ES-I3 (cell line): ENCODE measurements around the gene PCIF1.

Source experiments
- H3K36me3 ChIP-seq: 2 replicates; pipeline ENCODE4 v1.6.1; 2013; ENCODE audit warnings: mild to moderate bottlenecking, low read length, control low read depth, moderate library complexity; ENCODE audit not compliant: insufficient read depth
- H3K4me1 ChIP-seq: 2 replicates; pipeline ENCODE4 v1.6.1; 2013; ENCODE audit warnings: mild to moderate bottlenecking, control low read depth, low read length; ENCODE audit not compliant: insufficient read depth
- H3K9ac ChIP-seq: 2 replicates; pipeline ENCODE4 v1.6.1; 2013; ENCODE audit warnings: low read depth, mild to moderate bottlenecking, low read length, moderate library complexity
- H3K9me3 ChIP-seq: 2 replicates; pipeline ENCODE4 v1.6.1; 2013; ENCODE audit warnings: mild to moderate bottlenecking, low read length, moderate library complexity; ENCODE audit not compliant: control insufficient read depth, insufficient read depth

Gene PCIF1

DNA sequence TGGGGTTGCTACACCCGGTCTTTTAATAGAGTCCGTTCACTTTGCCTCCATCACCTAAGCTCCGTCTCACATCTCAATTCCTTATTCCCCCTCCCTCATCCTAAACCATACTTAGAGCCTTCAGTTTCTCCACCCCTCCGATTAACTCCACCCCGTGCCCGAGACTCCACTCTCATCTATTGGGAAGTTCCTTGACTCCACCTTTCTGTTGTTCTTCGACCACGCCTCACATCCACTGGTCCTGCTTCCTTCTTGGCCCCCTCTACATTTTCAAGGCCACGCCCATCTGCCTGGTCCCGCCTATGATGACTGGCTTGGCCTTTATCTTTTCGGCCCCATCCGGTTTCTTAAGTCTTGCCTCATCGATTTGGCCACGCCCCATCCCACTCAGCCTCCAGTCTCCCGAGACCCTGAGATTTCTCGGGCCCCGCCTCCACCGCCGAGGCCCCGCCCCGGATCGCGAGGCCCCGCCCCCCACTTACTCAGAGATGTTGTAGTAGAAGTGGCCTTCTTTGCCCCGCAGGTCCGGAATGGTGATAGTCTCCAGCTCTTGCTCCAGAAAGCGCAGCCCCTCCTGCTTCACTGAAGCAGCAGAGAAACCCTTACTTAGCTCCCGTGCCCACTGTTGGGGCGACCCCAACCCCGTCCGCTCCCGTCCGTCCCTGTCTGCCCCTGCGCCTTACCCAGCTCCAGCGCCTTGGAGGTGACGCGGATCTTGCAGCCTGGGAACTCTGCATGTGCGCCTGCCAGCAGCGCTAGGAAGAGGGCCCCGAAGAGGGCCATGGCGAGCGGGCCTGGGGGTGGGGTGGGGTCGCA, 23.6 kb upstream of the PCIF1 start:
- H3K4me1 ChIP-seq = no peaks in the 10 kb centered on the region; the same call in 1 of the 2 replicates

DNA sequence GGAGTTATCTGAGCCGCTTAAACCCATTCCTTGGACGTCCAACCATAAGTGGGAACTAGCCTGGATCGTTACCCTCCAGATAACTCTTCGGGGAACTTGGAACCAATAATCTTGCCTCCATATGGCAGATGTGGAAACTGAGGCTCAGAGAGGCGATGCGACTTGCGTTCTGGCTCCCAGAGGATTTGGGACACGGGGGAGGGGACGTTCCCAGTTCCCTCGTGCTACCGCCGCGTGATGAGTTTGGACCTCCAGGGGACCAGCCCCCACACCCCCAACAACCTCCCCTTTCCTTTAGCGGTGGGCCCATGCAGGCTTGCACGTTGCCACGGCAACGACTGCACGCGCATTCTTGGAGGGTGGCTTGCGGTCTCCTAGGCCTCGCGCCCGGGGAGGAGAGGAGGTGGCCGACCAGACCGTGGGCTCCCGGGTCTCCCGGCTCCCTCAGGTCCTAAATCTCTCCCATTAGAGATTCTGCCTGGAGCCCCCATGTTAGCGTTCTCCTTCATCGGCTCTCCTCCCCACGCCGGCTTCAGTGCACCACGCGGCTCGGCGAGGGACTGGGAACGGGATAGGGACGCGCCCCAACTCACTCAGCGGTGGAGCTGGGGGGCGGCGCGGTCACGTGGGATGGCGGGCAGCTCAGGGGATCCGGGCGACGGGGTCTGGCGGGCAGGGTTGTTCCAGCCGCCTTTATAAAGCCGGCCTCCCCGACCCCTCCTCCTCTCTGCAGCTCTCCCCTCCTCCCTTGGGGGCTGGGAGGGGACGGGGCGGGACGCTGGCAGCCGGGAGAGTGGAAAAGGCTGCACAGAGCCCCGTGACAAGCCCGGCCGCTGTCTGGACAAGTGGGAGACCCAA, 22.8 kb upstream of the PCIF1 start, which contains the start of gene PLTP:
PLTP (minus strand) TSS at position 670 of the 858 bp plus-strand sequence. CDS start 703 bp downstream, outside the sequence.
- H3K9ac ChIP-seq = peak within 1 kb of the TSS; percentile 73
- peaks cover 3% of the 10 kb centered on the region for H3K36me3 ChIP-seq

More for the DNA sequence above, 23.6 kb upstream of the PCIF1 start:
- H3K36me3 ChIP-seq = peaks cover 3% of the 10 kb centered on the region
- H3K9me3 ChIP-seq = no peaks in the 10 kb centered on the region
- peak overlapping the region; percentile 73 for H3K9ac ChIP-seq

DNA sequence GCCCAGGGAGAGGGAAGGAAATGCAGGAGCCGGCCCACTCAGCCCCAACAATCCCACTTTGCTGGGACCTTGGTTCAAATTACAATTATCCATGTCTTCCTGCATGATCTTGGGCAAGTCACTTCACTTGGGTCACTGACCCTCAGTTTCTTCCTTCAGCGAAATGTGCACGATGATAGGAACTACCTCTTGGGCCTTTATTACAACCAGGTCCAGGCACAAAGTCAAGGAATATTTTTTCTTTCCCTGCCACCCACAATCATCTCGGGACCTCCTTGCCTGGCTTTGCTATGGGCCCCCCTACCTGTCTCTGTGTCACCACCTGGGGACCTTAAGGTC, 22.2 kb upstream of the PCIF1 start:
- H3K9ac ChIP-seq = peak overlapping the region; percentile 73; the same call in 1 of the 2 replicates
- H3K36me3 ChIP-seq = peaks cover 3% of the 10 kb centered on the region
- no peaks in the 10 kb centered on the region; the same call in 1 of the 2 replicates for H3K4me1 ChIP-seq
- no peaks in the 10 kb centered on the region for H3K9me3 ChIP-seq

More for the DNA sequence above, 22.8 kb upstream of the PCIF1 start, which contains the start of gene PLTP:
- Histone ChIP-seq H3K4me1 (no peaks in the 10 kb centered on the region; the same call in 1 of the 2 replicates), H3K9me3 (no peaks in the 10 kb centered on the region)

GRCh38 chr20:45913116-45913515, 21.4 kb upstream of the PCIF1 start:
- peaks cover 3% of the 10 kb centered on the region for H3K36me3 ChIP-seq
- no peaks in the 10 kb centered on the region for H3K9me3 ChIP-seq
- no peaks in the 10 kb centered on the region; the same call in 1 of the 2 replicates for H3K4me1 ChIP-seq
- no peak overlapping the region for H3K9ac ChIP-seq

- H3K4me1 ChIP-seq = peaks cover 4% of the 10 kb centered on the region; the same call in 1 of the 2 replicates
- no peaks in the 10 kb centered on the region for H3K9me3 ChIP-seq
- H3K9ac ChIP-seq = no peak overlapping the region
- H3K36me3 ChIP-seq = no peaks in the 10 kb centered on the region
Measured at GRCh38 chr20:45917790-45918141, 16.7 kb upstream of the PCIF1 start.

DNA sequence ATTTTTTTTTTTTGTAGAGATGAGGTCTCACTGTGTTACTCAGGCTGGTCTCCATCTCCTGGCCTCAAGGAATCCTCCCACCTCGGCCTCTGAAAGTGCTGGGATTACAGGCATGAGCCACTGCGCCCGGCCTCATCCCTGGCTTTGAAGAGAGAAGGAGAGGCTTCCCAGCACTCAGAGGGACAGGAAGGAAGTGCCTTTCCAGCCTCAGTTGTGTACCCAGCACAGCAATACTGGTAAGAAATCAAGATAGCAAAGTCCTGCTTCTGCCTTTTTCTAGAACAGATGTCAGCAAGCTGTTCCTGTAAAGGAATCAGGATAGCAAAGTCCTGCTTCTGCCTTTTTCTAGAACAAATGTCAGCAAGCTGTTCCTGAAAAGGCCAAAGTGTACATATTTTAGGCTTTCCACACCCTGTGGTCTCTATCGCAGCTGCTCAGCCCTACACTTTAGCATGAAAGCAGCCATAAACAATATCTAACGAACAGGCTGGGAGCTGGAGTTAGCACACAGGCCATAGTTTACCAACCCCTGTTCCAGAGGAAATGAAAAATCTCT, 16.2 kb upstream of the PCIF1 start:
- Histone ChIP-seq H3K36me3 (no peaks in the 10 kb centered on the region), H3K9me3 (no peaks in the 10 kb centered on the region), H3K9ac (no peak overlapping the region), H3K4me1 (peaks cover 4% of the 10 kb centered on the region; the same call in 1 of the 2 replicates)

GRCh38 chr20:45918779-45919537, 15.5 kb upstream of the PCIF1 start:
- H3K9ac ChIP-seq = no peak overlapping the region
- no peaks in the 10 kb centered on the region for H3K36me3 ChIP-seq
- no peaks in the 10 kb centered on the region for H3K9me3 ChIP-seq
- peaks cover 4% of the 10 kb centered on the region; the same call in 1 of the 2 replicates for H3K4me1 ChIP-seq

DNA sequence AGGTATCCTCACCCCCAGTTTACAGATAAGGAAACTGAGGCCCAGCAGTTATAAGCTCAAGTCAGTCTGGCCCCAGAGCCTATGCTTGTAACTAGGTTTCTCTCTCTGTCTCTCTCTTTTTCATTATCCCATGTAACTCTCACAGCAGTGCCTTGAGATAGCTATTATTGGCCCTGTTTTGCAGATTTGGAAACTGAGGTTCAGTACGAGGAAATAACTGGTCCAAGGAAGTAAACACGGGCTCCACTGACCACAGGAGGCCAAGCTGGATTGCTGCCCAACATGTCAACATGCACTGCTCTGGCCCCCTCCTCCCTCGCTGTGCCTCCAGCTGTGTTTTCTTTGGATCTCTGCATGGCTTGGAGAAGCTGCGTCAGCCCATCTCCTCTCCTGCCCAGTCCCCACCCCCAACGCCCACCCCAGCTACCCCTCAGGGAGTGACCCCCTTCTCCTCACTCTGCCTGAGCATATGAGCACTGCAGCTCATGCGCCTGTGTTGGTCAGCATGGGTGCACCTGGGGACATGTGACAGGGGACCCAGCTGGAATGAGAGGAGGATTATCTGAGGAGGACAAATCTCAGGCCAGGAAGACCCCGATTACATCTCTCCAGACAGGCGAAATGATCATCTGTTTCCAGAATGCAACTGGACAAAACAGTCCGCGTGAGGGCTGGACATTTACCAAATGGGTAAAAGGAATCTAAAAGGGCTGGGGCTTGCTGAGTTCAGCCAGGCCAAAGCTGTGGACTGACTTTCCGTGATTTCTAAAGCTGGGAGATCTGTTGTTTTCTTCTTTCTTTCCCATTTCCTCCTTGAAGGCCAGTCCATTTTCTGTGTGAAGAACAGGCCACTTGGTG, 14.7 kb upstream of the PCIF1 start:
- no peak overlapping the region for H3K9ac ChIP-seq
- no peaks in the 10 kb centered on the region for H3K9me3 ChIP-seq
- H3K4me1 ChIP-seq = peaks cover 4% of the 10 kb centered on the region; the same call in 1 of the 2 replicates
- no peaks in the 10 kb centered on the region for H3K36me3 ChIP-seq

GRCh38 chr20:45920462-45921336, 13.8 kb upstream of the PCIF1 start:
- H3K36me3 ChIP-seq = no peaks in the 10 kb centered on the region
- peaks cover 4% of the 10 kb centered on the region; the same call in 1 of the 2 replicates for H3K4me1 ChIP-seq
- no peaks in the 10 kb centered on the region for H3K9me3 ChIP-seq
- H3K9ac ChIP-seq = no peak overlapping the region

DNA sequence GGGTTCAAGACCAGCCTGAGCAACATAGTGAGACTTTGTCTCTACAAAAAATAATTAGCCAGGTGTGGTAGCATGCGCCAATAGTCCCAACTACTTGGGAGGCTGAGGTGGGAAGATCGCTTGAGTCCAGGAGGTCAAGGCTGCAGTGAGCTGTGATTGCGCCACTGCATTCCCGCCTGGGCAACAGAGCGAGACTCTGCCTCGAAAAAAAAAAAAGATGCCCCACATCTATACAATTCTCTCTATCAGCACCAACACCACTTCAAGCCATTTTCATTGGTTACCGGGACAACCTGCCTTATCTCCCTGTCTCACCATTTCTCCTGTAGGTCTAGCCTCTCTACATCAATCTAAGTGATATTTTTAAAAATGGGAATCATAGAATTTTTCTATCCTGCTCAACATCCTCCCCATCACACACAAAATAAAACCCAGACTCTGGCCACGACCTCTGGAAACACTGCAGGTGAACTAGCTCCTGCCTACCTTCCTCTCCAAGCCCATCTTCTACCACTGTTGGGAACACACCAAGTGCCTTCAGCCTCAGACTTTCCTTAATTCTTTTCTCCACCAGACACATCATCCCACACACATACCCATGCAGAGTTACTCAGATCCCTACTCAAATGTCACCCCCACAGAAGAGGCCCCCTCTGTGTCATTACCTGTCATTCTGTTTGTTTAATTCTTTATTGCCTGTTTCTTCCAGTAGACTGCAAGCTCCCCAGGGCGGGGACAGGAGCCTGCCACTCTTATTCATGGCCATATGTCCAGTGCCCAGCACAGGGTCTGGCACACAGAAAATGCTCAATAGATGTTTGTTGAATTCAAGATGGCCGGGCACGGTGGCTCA, 12.9 kb upstream of the PCIF1 start:
- peaks cover 4% of the 10 kb centered on the region; the same call in 1 of the 2 replicates for H3K4me1 ChIP-seq
- no peaks in the 10 kb centered on the region for H3K36me3 ChIP-seq
- H3K9me3 ChIP-seq = no peaks in the 10 kb centered on the region
- no peak overlapping the region for H3K9ac ChIP-seq

DNA sequence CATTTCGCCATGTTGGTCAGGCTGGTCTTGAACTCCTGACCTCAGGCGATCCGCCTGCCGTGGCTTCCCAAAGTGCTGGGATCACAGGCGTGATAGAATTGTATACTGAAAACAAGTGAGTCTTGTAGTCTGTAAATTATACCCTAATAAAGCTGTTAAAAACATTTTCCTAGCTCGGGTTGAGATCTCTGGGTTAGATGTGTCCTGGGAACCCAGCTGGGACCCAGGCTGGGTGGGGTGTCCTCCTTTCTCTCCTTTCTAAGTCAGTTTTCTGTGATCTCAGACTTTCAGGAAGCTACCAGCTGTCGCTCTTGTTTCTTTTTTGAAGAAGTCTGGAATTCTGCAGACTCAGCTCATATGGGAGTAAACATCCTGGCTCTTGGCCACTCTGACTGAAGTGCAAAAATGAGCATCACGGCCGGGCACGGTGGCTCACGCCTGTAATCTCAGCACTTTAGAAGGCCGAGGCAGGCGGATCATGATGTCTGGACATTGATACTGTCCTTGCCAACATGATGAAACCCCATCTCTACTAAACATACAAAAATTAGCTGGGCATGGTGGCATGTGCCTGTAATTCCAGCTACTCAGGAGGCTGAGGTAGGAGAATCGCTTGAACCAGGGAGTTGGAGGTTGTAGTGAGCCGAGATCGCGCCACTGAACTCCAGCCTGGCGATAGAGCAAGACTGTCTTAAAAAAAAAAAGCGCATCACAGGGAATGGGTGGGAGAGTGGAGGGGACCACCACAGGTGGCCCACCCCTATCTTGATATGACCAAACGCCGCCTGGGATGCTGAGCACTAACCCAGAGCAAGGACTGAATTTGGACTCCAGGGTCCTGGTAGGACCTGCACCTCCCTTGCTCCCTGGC, 9.9 kb upstream of the PCIF1 start:
- Histone ChIP-seq H3K4me1 (peaks cover 4% of the 10 kb centered on the region; the same call in 1 of the 2 replicates), H3K36me3 (no peaks in the 10 kb centered on the region), H3K9me3 (no peaks in the 10 kb centered on the region), H3K9ac (no peak overlapping the region)
